Activated CD8-positive, alpha-beta T cell treated with anti-CD3 and anti-CD28 coated beads for 36 hours (primary cell): ENCODE results near the gene FOXN3. TPM values are rescaled to one million over a fixed set of nuclear protein-coding genes. Genes with fewer than 3 reads are reported as not detected.

Source experiments
- ATAC-seq: fragments of 200-7000 bp; cut with Tn5 transposase; one replicate; pipeline ENCODE4 v1.10.0; 2021; ENCODE audit warnings: mild to moderate bottlenecking, moderate library complexity
- CTCF ChIA-PET: fragments of 350-600 bp; sonication (Branson Sonifier 250); formaldehyde crosslinking; loops from one replicate; lab custom pipeline; 2021; ENCODE audit warnings: antibody characterized with exemption; lab: Charles Lee
- POLR2A ChIA-PET: fragments of 350-600 bp; sonication (Branson Sonifier 250); formaldehyde crosslinking; loops from one replicate; lab custom pipeline; 2021; ENCODE audit warnings: antibody characterized with exemption; lab: Charles Lee
- DNase-seq: peaks from one replicate; pipeline ENCODE4 v3.0.0-alpha.2; 2020
- H3K27ac Mint-ChIP-seq: one replicate; pipeline ENCODE4 v1.8.0; 2021; ENCODE audit warnings: mild to moderate bottlenecking, mixed read lengths
- H3K27me3 Mint-ChIP-seq: one replicate; pipeline ENCODE4 v1.8.0; 2021; ENCODE audit warnings: mixed read lengths
- H3K36me3 Mint-ChIP-seq: one replicate; pipeline ENCODE4 v1.8.0; 2021; ENCODE audit warnings: low read depth, mixed read lengths
- H3K4me1 Mint-ChIP-seq: one replicate; pipeline ENCODE4 v1.8.0; 2021; ENCODE audit warnings: low read depth, mixed read lengths
- H3K4me3 Mint-ChIP-seq: one replicate; pipeline ENCODE4 v1.8.0; 2021; ENCODE audit warnings: mild to moderate bottlenecking, moderate library complexity, mixed read lengths
- H3K9me3 Mint-ChIP-seq: one replicate; pipeline ENCODE4 v1.8.0; 2021; ENCODE audit warnings: mixed read lengths
- intact Hi-C: fragments of 100-400 bp; cut with micrococcal nuclease; formaldehyde crosslinking; loops from one replicate; pipeline ENCODE4 v1.10.0; 2022
- total RNA-seq, 2 experiments: library from RNA; stranded (reverse); gene quantifications; one replicate each; pipeline ENCODE4 v1.2.3, GENCODE V29; 2021
- TF ChIP-seq, protein P1 (sequence below): fragments of 200-600 bp; IDR thresholded peaks from one replicate; pipeline ENCODE4 v1.8.0; 2022; ENCODE audit warnings: antibody characterized with exemption, mild to moderate bottlenecking

The FOXN3 gene
- total RNA-seq, 2 experiments from 2014 or later: 83.4 to 85.0 TPM

DNA sequence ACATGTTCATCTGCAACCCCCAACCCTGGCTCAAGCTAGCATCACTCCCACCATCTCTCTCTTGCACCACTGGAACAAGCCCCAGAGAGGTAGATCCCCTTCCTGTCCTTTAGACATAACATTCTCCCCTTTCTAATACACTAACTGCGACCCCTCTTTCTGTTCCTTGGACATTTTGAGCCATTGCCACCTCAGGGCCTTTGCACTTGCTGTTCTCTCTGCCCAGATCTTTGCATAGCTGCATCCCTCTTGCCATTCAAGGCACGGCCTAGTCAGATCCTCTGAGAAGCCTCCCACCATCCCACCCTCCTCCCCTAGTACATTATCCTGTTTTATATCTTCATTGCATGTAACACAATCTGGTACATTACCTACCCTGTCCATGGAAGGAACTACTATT is 16.5 kb downstream of the FOXN3 start:
- DNase-seq: no peak
- peaks cover 69% of the 10 kb centered on the region for H3K4me1 Mint-ChIP-seq
- no peak overlapping the region for H3K4me3 Mint-ChIP-seq
- peak overlapping the region; percentile 1 for H3K27ac Mint-ChIP-seq
- no peaks in the 10 kb centered on the region for H3K27me3 Mint-ChIP-seq
- TF ChIP-seq, protein P1, sequence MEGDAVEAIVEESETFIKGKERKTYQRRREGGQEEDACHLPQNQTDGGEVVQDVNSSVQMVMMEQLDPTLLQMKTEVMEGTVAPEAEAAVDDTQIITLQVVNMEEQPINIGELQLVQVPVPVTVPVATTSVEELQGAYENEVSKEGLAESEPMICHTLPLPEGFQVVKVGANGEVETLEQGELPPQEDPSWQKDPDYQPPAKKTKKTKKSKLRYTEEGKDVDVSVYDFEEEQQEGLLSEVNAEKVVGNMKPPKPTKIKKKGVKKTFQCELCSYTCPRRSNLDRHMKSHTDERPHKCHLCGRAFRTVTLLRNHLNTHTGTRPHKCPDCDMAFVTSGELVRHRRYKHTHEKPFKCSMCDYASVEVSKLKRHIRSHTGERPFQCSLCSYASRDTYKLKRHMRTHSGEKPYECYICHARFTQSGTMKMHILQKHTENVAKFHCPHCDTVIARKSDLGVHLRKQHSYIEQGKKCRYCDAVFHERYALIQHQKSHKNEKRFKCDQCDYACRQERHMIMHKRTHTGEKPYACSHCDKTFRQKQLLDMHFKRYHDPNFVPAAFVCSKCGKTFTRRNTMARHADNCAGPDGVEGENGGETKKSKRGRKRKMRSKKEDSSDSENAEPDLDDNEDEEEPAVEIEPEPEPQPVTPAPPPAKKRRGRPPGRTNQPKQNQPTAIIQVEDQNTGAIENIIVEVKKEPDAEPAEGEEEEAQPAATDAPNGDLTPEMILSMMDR: no peak
- no peaks in the 10 kb centered on the region for H3K9me3 Mint-ChIP-seq
- CTCF ChIA-PET: no interaction called here
- peaks cover 56% of the 10 kb centered on the region for H3K36me3 Mint-ChIP-seq
- intact Hi-C loops: no loop called here
- POLR2A ChIA-PET: no interaction called here
- ATAC-seq: no peak

DNA sequence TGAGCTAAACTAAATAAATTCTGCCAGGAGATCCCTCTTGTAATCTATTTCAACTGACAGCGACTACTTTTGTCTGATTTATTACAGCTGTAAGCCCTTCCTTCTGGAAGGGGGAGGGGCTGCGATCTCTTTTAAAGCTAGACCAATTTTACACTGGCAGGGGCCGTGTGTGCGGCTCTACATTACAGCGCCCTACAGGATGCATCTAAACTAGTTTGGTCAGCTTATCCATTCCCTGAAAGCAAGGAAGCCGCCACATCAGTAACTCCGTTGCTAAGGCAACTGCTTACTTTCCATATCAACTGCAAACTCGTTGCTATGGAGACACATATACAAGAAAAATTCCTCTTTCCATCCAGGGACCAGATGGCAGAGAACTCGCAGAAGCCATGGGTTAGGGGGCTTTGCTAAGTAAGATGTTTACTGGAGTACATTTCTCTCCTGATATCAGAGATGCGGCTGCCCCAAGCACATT is 17.4 kb downstream of the FOXN3 start:
- H3K27me3 Mint-ChIP-seq: no peaks in the 10 kb centered on the region
- no peak overlapping the region for H3K4me3 Mint-ChIP-seq
- CTCF ChIA-PET: no interaction called here
- H3K27ac Mint-ChIP-seq: no peak overlapping the region
- POLR2A ChIA-PET: interaction anchor here (0.7 kb wide), 1 partner anchor 244 kb away, joined by 3 read pairs; no protein-coding TSS in a partner anchor
- ATAC-seq (no peak), DNase-seq (peak; percentile 11)
- TF ChIP-seq, protein P1: no peak
- peaks cover 71% of the 10 kb centered on the region for H3K4me1 Mint-ChIP-seq
- peaks cover 52% of the 10 kb centered on the region for H3K36me3 Mint-ChIP-seq
- H3K9me3 Mint-ChIP-seq: no peaks in the 10 kb centered on the region
- intact Hi-C loops: no loop called here

DNA sequence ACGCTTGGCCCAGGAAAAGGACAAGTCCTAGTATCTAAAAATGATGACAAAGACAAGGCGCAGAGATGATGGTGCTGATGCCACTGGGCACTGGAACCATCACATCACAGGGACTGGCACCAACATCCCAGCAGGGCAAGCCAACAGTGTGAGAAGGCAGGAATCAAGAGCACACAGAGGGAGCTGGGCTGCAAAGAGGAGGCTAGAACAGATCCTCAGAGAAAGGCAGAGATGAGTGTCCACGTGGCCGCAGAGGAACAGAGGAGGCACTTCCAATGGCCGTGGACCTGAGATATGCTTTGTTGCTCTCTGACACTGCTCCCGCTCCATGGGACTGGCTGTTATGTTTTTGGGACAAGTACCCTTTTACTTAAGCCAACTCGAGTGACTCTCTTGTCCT is 17.9 kb downstream of the FOXN3 start:
- ChIA-PET POLR2A (interaction anchor here (0.7 kb wide), 1 partner anchor 244 kb away, joined by 3 read pairs; no protein-coding TSS in a partner anchor), CTCF (no interaction called here)
- no peak for DNase-seq
- no peak for ATAC-seq
- intact Hi-C loops: no loop called here
- Mint-ChIP-seq H3K4me3 (no peak overlapping the region), H3K4me1 (peaks cover 76% of the 10 kb centered on the region), H3K27ac (no peak overlapping the region), H3K9me3 (no peaks in the 10 kb centered on the region), H3K36me3 (peaks cover 51% of the 10 kb centered on the region), H3K27me3 (no peaks in the 10 kb centered on the region)
- TF ChIP-seq, protein P1: no peak

DNA sequence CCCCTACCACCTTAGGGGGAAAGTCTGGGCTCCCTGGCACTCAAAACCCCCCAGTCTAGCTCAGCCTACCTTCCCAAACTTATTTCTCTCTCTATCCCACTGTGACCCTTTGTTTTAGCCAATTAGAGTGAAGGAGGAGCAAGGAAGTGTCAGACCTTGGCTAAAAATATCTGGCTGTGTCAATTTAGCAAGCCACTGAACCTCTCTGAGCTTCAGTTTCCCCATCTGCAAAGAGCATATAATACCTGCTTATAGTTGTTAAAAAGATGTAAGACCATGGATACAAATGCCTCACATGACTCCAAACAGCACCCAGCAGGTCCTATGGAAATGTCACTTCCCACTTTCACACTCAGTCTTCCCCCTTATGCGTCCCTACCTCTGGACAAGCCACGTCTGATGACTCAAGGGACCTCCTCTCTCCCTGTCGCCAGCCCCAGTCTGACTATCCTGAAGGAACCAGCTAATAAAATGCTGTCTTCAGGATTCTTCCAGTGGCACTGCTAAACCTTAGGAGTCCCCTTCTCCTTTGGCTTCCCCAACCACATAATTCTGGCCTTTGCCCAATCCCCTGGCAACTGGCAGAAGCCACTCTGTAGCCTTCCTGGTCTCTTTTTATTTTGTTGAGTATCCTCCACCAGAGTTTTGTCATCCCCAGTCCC is 19.3 kb downstream of the FOXN3 start:
- Mint-ChIP-seq H3K36me3 (peaks cover 49% of the 10 kb centered on the region), H3K4me1 (peaks cover 76% of the 10 kb centered on the region), H3K4me3 (no peak overlapping the region), H3K27me3 (no peaks in the 10 kb centered on the region), H3K9me3 (no peaks in the 10 kb centered on the region), H3K27ac (no peak overlapping the region)
- POLR2A ChIA-PET: interaction anchor here (0.7 kb wide), 1 partner anchor 18 kb away, joined by 3 read pairs; no protein-coding TSS in a partner anchor
- ATAC-seq (no peak), DNase-seq (no peak)
- CTCF ChIA-PET: no interaction called here
- intact Hi-C loops: no loop called here
- TF ChIP-seq, protein P1: no peak

DNA sequence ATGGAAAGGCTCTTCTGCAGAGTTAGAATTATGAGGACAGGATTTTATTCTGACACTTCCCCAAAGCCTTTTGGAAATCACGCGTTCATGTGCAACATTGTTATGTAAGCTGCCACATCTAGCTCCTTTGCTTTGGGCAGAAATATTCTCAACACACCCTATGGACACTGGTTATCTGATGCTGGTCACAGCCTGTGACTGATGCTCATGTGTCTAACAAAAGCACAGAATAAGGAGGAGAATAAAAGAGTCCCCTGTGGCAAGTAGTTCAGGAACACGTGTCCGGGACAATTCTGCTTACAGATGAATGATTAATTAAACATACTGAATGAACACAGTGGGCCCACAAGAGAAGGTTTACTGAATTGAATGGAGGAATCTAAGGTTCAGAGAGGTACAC is 22.1 kb downstream of the FOXN3 start:
- ChIA-PET CTCF (interaction anchor here (0.8 kb wide), 1 partner anchor 23 kb away, joined by 3 read pairs; no protein-coding TSS in a partner anchor), POLR2A (interaction anchor here (0.5 kb wide), 1 partner anchor 924 kb away, joined by 3 read pairs; no protein-coding TSS in a partner anchor)
- intact Hi-C loops: no loop called here
- Mint-ChIP-seq H3K4me3 (no peak overlapping the region), H3K4me1 (peaks cover 71% of the 10 kb centered on the region), H3K27ac (no peak overlapping the region), H3K36me3 (peaks cover 43% of the 10 kb centered on the region), H3K9me3 (no peaks in the 10 kb centered on the region), H3K27me3 (no peaks in the 10 kb centered on the region)
- ATAC-seq (no peak), DNase-seq (no peak)
- TF ChIP-seq, protein P1: no peak
